HEK293T (cell line): ENCODE data around the gene KLHL30.

Experiments used
- CTCF ChIA-PET: fragments of 350-600 bp; formaldehyde crosslinking; extraction: SDS; loops from one replicate; lab custom pipeline; 2021; ENCODE audit warnings: antibody characterized with exemption, inconsistent platforms; lab: Yijun Ruan, JAX
- POLR2A ChIA-PET: fragments of 350-600 bp; formaldehyde crosslinking; extraction: SDS; loops from one replicate; lab custom pipeline; 2020; ENCODE audit warnings: antibody characterized with exemption, inconsistent platforms; lab: Yijun Ruan, JAX
- DNase-seq: peaks from one replicate; pipeline ENCODE4 v3.0.0; 2012; ENCODE audit warnings: mixed read lengths; ENCODE audit errors: extremely low spot score
- ARNT ChIP-seq: fragments of 450-650 bp; IDR thresholded peaks from 2 replicates; pipeline ENCODE4 v1.6.1; 2017; ENCODE audit warnings: mild to moderate bottlenecking
- BHLHE40 ChIP-seq: fragments of 450-650 bp; IDR thresholded peaks from 2 replicates; pipeline ENCODE4 v1.6.1; 2016; ENCODE audit warnings: mild to moderate bottlenecking, moderate library complexity, borderline replicate concordance
- CTBP1 ChIP-seq: fragments of 450-650 bp; IDR thresholded peaks from 2 replicates; pipeline ENCODE4 v1.6.1; 2016; ENCODE audit warnings: borderline replicate concordance
- ELF4 ChIP-seq: fragments of 450-650 bp; IDR thresholded peaks from 2 replicates; pipeline ENCODE4 v1.6.1; 2017; ENCODE audit warnings: antibody characterized with exemption
- FOXA1 ChIP-seq: fragments of 450-650 bp; IDR thresholded peaks from 2 replicates; pipeline ENCODE4 v1.6.1; 2016; ENCODE audit warnings: mild to moderate bottlenecking
- FOXK2 ChIP-seq: fragments of 450-650 bp; IDR thresholded peaks from 2 replicates; pipeline ENCODE4 v1.6.1; 2016; ENCODE audit warnings: mild to moderate bottlenecking
- FOXM1 ChIP-seq: fragments of 450-650 bp; IDR thresholded peaks from 2 replicates; pipeline ENCODE4 v1.6.1; 2017; ENCODE audit warnings: mild to moderate bottlenecking, borderline replicate concordance
- HDGF ChIP-seq: fragments of 450-650 bp; IDR thresholded peaks from 2 replicates; pipeline ENCODE4 v1.6.1; 2017; ENCODE audit warnings: antibody characterized with exemption, borderline replicate concordance
- L3MBTL2 ChIP-seq: fragments of 450-650 bp; conservative IDR thresholded peaks from 2 replicates; pipeline ENCODE4 v1.6.1; 2016; ENCODE audit warnings: mild to moderate bottlenecking
- LEF1 ChIP-seq: fragments of 450-650 bp; IDR thresholded peaks from 2 replicates; pipeline ENCODE4 v1.6.1; 2017; ENCODE audit warnings: mild to moderate bottlenecking, borderline replicate concordance
- NFRKB ChIP-seq: fragments of 450-650 bp; IDR thresholded peaks from 2 replicates; pipeline ENCODE4 v1.6.1; 2016; ENCODE audit warnings: mild to moderate bottlenecking, moderate library complexity
- PKNOX1 ChIP-seq: fragments of 450-650 bp; IDR thresholded peaks from 2 replicates; pipeline ENCODE4 v1.6.1; 2016
- SP1 ChIP-seq: fragments of 450-650 bp; IDR thresholded peaks from 2 replicates; pipeline ENCODE4 v1.6.1; 2017
- SUZ12 ChIP-seq: fragments of 450-650 bp; IDR thresholded peaks from 2 replicates; pipeline ENCODE4 v1.6.1; 2016; ENCODE audit warnings: mild to moderate bottlenecking
- TARDBP ChIP-seq: fragments of 450-650 bp; IDR thresholded peaks from 2 replicates; pipeline ENCODE4 v1.6.1; 2016
- ZNF384 ChIP-seq: fragments of 450-650 bp; IDR thresholded peaks from 2 replicates; pipeline ENCODE4 v1.6.1; 2016

Gene KLHL30

GRCh38 chr2:238161291-238162051 lies 23.0 kb downstream of the KLHL30 start:
- POLR2A ChIA-PET = interaction anchor here (1.3 kb wide), 1 partner anchor 43 kb away, joined by 3 read pairs; no protein-coding TSS in a partner anchor
- CTCF ChIA-PET = interaction anchor here (2.1 kb wide), 1 partner anchor 102 kb away, joined by 7 read pairs; no protein-coding TSS in a partner anchor
- TF ChIP-seq L3MBTL2 (no peak), LEF1 (no peak), FOXK2 (no peak)
- no peak for DNase-seq

- no peak for DNase-seq
- ChIA-PET POLR2A (no interaction called here), CTCF (interaction anchor here (2.1 kb wide), 1 partner anchor 101 kb away, joined by 7 read pairs; no protein-coding TSS in a partner anchor)
- TF ChIP-seq BHLHE40 = no peak
- no peak for TF ChIP-seq FOXA1
- TF ChIP-seq HDGF = no peak
- TF ChIP-seq SUZ12 = no peak
- TF ChIP-seq NFRKB = no peak
- TF ChIP-seq LEF1 = no peak
Measured at GRCh38 chr2:238162251-238162845, 23.9 kb downstream of the KLHL30 start.

GRCh38 chr2:238162846-238163441 lies 24.5 kb downstream of the KLHL30 start:
- CTCF ChIA-PET = no interaction called here
- TF ChIP-seq NFRKB = no peak
- no peak for TF ChIP-seq PKNOX1
- no peak for TF ChIP-seq BHLHE40
- TF ChIP-seq HDGF = no peak
- TF ChIP-seq FOXA1 = no peak
- TF ChIP-seq ELF4 = no peak
- TF ChIP-seq SP1 = no peak
- TF ChIP-seq ARNT = no peak
- no peak for TF ChIP-seq ZNF384
- no peak for TF ChIP-seq LEF1
- TF ChIP-seq CTBP1 = no peak
- no peak for TF ChIP-seq FOXM1
- TF ChIP-seq SUZ12 = no peak
- TF ChIP-seq TARDBP = no peak
- TF ChIP-seq L3MBTL2 = no peak
- POLR2A ChIA-PET = no interaction called here
- DNase-seq = no peak

GRCh38 chr2:238163481-238164198 lies 25.2 kb downstream of the KLHL30 start:
- TF ChIP-seq FOXK2 = no peak
- TF ChIP-seq FOXA1 = no peak
- TF ChIP-seq TARDBP = no peak
- TF ChIP-seq L3MBTL2 = no peak
- no peak for TF ChIP-seq SP1
- TF ChIP-seq FOXM1 = no peak
- no peak for TF ChIP-seq ZNF384
- no peak for TF ChIP-seq LEF1
- TF ChIP-seq ELF4 = no peak
- no peak for TF ChIP-seq PKNOX1
- no peak for TF ChIP-seq ARNT
- no peak for TF ChIP-seq HDGF
- TF ChIP-seq NFRKB = no peak
- TF ChIP-seq SUZ12 = no peak
- DNase-seq = no peak
- CTCF ChIA-PET = no interaction called here
- POLR2A ChIA-PET = no interaction called here

- TF ChIP-seq FOXA1 = no peak
- no peak for TF ChIP-seq ARNT
- TF ChIP-seq LEF1 = no peak
- TF ChIP-seq ZNF384 = no peak
- TF ChIP-seq L3MBTL2 = no peak
- TF ChIP-seq SUZ12 = no peak
- TF ChIP-seq ELF4 = no peak
- TF ChIP-seq PKNOX1 = no peak
- TF ChIP-seq FOXK2 = no peak
- TF ChIP-seq TARDBP = no peak
- TF ChIP-seq BHLHE40 = no peak
- TF ChIP-seq FOXM1 = no peak
- TF ChIP-seq HDGF = no peak
- TF ChIP-seq SP1 = no peak
- no peak for TF ChIP-seq CTBP1
- CTCF ChIA-PET = no interaction called here
- no peak for DNase-seq
- POLR2A ChIA-PET = no interaction called here
Measured at GRCh38 chr2:238164906-238165287, 26.4 kb downstream of the KLHL30 start.
